ENCODE measurements around the gene KCNH1.
A peak's percentile ranks its signal among the peaks of the same experiment; 100 is the strongest.
"Not testable (repeated sequence)": the region's sequence is repeated elsewhere in the genome, so short reads cannot be mapped to it uniquely, and the experiment has no call there.

KCNH1 gene

GRCh38 chr1:211013346-211014240 is 120.4 kb downstream of the KCNH1 start:
- no peaks in the 10 kb centered on the region for H3K36me3 ChIP-seq (replicated peaks; ENCODE audit: low read depth, low read length)
- no peaks in the 10 kb centered on the region for H3K4me1 ChIP-seq (ENCODE audit: low read length)
- no peaks in the 10 kb centered on the region for H4K20me1 ChIP-seq (ENCODE audit: insufficient read depth, low read length)
- H3K4me3 ChIP-seq (ENCODE audit: low read length) = no peak overlapping the region
- no peak overlapping the region for H3K4me2 ChIP-seq (ENCODE audit: low read length)
- H3K9me3 ChIP-seq (ENCODE audit: insufficient read depth, low read length) = no peaks in the 10 kb centered on the region
- no peaks in the 10 kb centered on the region for H3K79me2 ChIP-seq (ENCODE audit: low read length)
- no peak for TF ChIP-seq EZH2phosphoT487 (IDR thresholded peaks at IDR 0.05; ENCODE audit: low read depth)
- TF ChIP-seq CTCF (IDR thresholded peaks at IDR 0.05; ENCODE audit: low read depth, low read length) = no peak
- H3K9ac ChIP-seq (ENCODE audit: low read length) = no peak overlapping the region
- H3K27me3 ChIP-seq (ENCODE audit: low read depth, low read length) = peaks cover 2% of the 10 kb centered on the region; the same call in 1 of the 2 replicates
- H2AFZ ChIP-seq (ENCODE audit: low read depth, low read length) = no peak overlapping the region
- no peak overlapping the region for H3K27ac ChIP-seq (ENCODE audit: low read length)

GRCh38 chr1:211011128-211011527 is 122.8 kb downstream of the KCNH1 start:
- not testable (repeated sequence) for H3K27ac ChIP-seq (ENCODE audit: low read length); H3K27me3 ChIP-seq (ENCODE audit: low read depth, low read length); H3K9me3 ChIP-seq (ENCODE audit: insufficient read depth, low read length); H3K4me3 ChIP-seq (ENCODE audit: low read length); H3K4me2 ChIP-seq (ENCODE audit: low read length); H3K36me3 ChIP-seq (replicated peaks; ENCODE audit: low read depth, low read length); H3K4me1 ChIP-seq (ENCODE audit: low read length); H4K20me1 ChIP-seq (ENCODE audit: insufficient read depth, low read length); H3K9ac ChIP-seq (ENCODE audit: low read length); H2AFZ ChIP-seq (ENCODE audit: low read depth, low read length); H3K79me2 ChIP-seq (ENCODE audit: low read length)

- no peak overlapping the region for H3K4me2 ChIP-seq (ENCODE audit: low read length)
- H2AFZ ChIP-seq (ENCODE audit: low read depth, low read length) = no peak overlapping the region
- no peaks in the 10 kb centered on the region for H3K79me2 ChIP-seq (ENCODE audit: low read length)
- H3K9ac ChIP-seq (ENCODE audit: low read length) = no peak overlapping the region
- TF ChIP-seq EZH2phosphoT487 (IDR thresholded peaks at IDR 0.05; ENCODE audit: low read depth) (no peak), CTCF (IDR thresholded peaks at IDR 0.05; ENCODE audit: low read depth, low read length) (peak; percentile 30)
- no peaks in the 10 kb centered on the region for H3K9me3 ChIP-seq (ENCODE audit: insufficient read depth, low read length)
- H3K36me3 ChIP-seq (replicated peaks; ENCODE audit: low read depth, low read length) = no peaks in the 10 kb centered on the region
- no peak overlapping the region for H3K27ac ChIP-seq (ENCODE audit: low read length)
- peaks cover 8% of the 10 kb centered on the region for H3K4me1 ChIP-seq (ENCODE audit: low read length)
- H3K27me3 ChIP-seq (ENCODE audit: low read depth, low read length) = 0 out of 2 replicates have a peak, but pooled peaks cover 3% of the 10 kb centered on the region
- H3K4me3 ChIP-seq (ENCODE audit: low read length) = no peak overlapping the region
- H4K20me1 ChIP-seq (ENCODE audit: insufficient read depth, low read length) = no peaks in the 10 kb centered on the region
Measured at GRCh38 chr1:211009944-211010343, 124.0 kb downstream of the KCNH1 start.

GRCh38 chr1:211007830-211008229 is 126.1 kb downstream of the KCNH1 start:
- Histone ChIP-seq H3K4me2 (ENCODE audit: low read length) (no peak overlapping the region), H3K36me3 (replicated peaks; ENCODE audit: low read depth, low read length) (no peaks in the 10 kb centered on the region), H3K4me1 (ENCODE audit: low read length) (peaks cover 8% of the 10 kb centered on the region), H3K9ac (ENCODE audit: low read length) (no peak overlapping the region), H3K79me2 (ENCODE audit: low read length) (no peaks in the 10 kb centered on the region), H3K4me3 (ENCODE audit: low read length) (no peak overlapping the region), H3K27me3 (ENCODE audit: low read depth, low read length) (0 out of 2 replicates have a peak, but pooled peaks cover 3% of the 10 kb centered on the region), H3K9me3 (ENCODE audit: insufficient read depth, low read length) (no peaks in the 10 kb centered on the region), H2AFZ (ENCODE audit: low read depth, low read length) (no peak overlapping the region), H3K27ac (ENCODE audit: low read length) (no peak overlapping the region), H4K20me1 (ENCODE audit: insufficient read depth, low read length) (no peaks in the 10 kb centered on the region)
- TF ChIP-seq CTCF (IDR thresholded peaks at IDR 0.05; ENCODE audit: low read depth, low read length) = no peak
- TF ChIP-seq EZH2phosphoT487 (IDR thresholded peaks at IDR 0.05; ENCODE audit: low read depth) = no peak

- H3K27ac ChIP-seq (ENCODE audit: low read length); H3K4me1 ChIP-seq (ENCODE audit: low read length); H3K79me2 ChIP-seq (ENCODE audit: low read length); H3K4me3 ChIP-seq (ENCODE audit: low read length); H3K27me3 ChIP-seq (ENCODE audit: low read depth, low read length); H2AFZ ChIP-seq (ENCODE audit: low read depth, low read length); H3K36me3 ChIP-seq (replicated peaks; ENCODE audit: low read depth, low read length); H3K9me3 ChIP-seq (ENCODE audit: insufficient read depth, low read length); H4K20me1 ChIP-seq (ENCODE audit: insufficient read depth, low read length); H3K4me2 ChIP-seq (ENCODE audit: low read length); H3K9ac ChIP-seq (ENCODE audit: low read length): not testable (repeated sequence)
Measured at GRCh38 chr1:210995931-210996330, 138.0 kb downstream of the KCNH1 start.

Data from OCI-LY3 (cell line).